Fibroblast of mammary gland (primary cell): ENCODE measurements around the gene COL13A1.

Experiments
- DNase-seq: peaks from one replicate; pipeline ENCODE4 v3.0.0-alpha.2; 2010; ENCODE audit warnings: low read depth
- H3K4me3 ChIP-seq: 2 replicates; pipeline ENCODE4 v1.5.1; 2011; ENCODE audit warnings: low read depth, mild to moderate bottlenecking, low read length, moderate library complexity; ENCODE audit not compliant: control insufficient read depth
- CTCF ChIP-seq: conservative IDR thresholded peaks from 2 replicates; pipeline ENCODE4 v1.5.1; 2011; ENCODE audit warnings: low read depth, low read length, inconsistent platforms; ENCODE audit not compliant: control insufficient read depth, insufficient read depth

Gene COL13A1

DNA sequence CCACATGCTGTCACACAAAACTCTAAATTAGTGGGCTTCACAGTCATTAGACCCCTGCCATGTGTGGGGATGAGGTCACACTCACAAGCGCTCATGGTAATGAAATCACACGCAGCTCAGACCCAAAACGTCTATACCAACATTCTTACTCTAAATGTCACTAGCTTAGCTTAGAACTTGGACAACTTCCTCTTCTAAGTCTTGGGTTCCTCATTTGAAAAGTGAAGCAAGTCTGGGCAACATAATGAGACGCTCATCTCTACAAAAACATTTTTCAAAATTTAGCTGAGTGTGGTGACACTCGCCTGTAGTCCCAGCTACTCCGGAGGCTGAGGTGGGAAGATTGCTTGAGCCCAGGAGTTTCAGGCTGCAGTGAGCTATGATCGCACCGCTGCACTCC is 158.2 kb downstream of the COL13A1 start:
- no peak for TF ChIP-seq CTCF
- DNase-seq = no peak
- H3K4me3 ChIP-seq = no peak overlapping the region

GRCh38 chr10:69960606-69960987 is 158.9 kb downstream of the COL13A1 start:
- no peak overlapping the region for H3K4me3 ChIP-seq
- TF ChIP-seq CTCF = no peak
- no peak for DNase-seq

DNA sequence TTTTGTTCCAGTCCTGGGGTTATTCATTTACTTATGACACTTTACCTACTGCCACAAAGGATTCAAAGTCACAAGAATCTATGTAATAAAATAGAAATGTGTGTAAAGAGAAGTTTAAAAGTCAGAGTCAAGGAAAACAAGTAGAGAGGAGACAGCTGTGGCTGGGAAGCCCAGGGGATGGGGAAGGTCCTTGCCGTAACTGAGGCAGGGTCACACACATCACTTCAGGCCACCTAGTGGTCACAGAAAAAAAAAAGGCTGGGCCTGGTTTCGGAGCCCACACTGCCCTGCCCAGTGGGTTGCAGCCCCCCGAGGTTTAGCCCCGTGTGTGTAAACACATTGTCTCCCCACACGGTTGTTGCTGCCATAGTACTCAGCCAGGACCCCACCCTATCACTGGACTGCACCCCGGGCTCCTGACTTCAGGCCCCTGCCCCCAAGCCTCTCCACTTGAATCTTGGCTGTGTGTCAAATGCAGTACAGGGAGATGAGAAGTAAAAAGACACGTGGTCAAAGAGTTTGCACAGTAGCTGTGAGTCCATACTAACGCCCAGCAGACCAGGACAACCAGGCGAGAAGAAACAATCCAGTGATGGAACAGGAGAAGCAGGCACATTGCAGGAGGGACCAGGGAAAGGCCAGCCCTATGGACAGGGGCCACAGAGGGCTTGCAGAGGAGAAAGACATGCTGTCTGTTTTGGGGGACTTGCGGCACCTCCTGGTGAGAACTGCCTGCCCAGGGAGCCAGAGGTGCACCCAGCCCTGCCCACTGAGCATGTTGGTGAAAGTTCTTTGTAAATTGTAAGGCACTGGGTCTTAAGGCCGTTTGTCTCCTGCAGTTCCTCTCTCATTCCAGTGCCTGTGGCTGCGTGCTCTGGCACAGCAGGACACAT is 159.5 kb downstream of the COL13A1 start:
- H3K4me3 ChIP-seq = no peak overlapping the region
- peak; percentile 11 for TF ChIP-seq CTCF
- DNase-seq = no peak

- no peak for TF ChIP-seq CTCF
- no peak for DNase-seq
Observed at GRCh38 chr10:69961881-69962745, 160.4 kb downstream of the COL13A1 start.

DNA sequence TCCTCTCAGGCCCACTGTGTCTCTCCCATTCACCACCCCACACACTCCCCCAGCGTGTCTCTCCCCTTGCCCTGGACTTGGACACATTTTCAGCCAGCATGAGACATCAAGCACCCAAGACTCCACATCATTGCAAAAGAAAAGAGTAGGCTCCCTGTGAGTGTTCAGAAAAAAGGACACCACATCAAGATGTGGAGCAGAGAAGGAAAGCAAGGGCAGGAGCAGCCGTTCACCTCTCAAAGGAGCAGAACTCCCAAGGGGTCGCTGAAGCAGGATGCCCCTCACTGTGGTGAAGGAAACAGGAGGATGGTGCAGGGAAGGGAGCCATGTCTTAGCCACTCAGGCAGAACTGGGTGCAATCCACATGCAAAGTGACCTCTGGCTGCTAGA is 161.0 kb downstream of the COL13A1 start:
- no peak for DNase-seq
- no peak overlapping the region for H3K4me3 ChIP-seq
- no peak for TF ChIP-seq CTCF

More at GRCh38 chr10:69961881-69962745, 160.4 kb downstream of the COL13A1 start:
- H3K4me3 ChIP-seq = no peak overlapping the region

DNA sequence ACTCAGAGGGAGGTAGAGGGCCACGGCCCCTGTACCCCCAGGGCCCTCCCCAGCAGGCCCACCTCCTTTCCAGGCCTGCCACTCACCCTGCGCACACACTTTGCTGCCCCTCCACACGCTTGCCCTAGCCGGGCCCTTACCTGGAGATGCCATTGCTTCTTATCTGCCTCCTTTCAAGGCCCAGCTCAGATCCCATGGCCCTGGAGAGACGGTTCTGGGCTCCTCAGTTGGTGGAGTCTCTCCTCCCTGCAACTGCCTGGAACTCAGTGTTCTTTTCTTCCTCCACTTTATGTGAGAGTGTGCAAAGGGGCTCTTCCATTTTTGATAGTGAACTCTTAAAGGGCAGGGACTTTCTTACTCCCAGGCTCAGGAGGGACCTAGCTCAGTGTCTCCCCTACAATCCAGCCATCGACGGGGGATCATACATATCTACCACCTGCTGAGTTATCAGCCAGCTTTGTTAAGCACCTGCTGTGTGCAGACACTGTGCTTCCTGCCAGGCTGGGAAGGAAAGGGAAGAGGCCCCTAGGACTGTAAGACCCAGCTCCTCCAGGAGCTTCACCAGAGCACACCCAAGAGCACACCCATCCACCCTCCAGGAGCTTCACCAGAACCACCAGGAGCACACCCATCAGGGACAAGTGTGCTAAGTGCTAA is 161.6 kb downstream of the COL13A1 start:
- H3K4me3 ChIP-seq = no peak overlapping the region
- no peak for TF ChIP-seq CTCF
- DNase-seq = no peak
